H1 (cell line): ENCODE data around the gene NEDD8. TPM values are rescaled to one million over a fixed set of nuclear protein-coding genes. Genes with fewer than 3 reads are reported as not detected.

Experiments used
- CTCF ChIA-PET: fragments of 300-600 bp; sonication (Branson Sonifier 250); formaldehyde crosslinking; loops from one replicate; lab custom pipeline; 2021; ENCODE audit not compliant: partially characterized antibody; lab: Charles Lee
- POLR2A ChIA-PET: fragments of 300-600 bp; sonication (Branson Sonifier 250); formaldehyde crosslinking; loops from one replicate; lab custom pipeline; 2021; ENCODE audit warnings: inconsistent platforms; ENCODE audit not compliant: partially characterized antibody; lab: Charles Lee
- DNase-seq, 2 experiments: peaks; one replicate each; pipeline versions ENCODE4 v3.0.0 to v3.0.0-alpha.2; 2010 to 2022; ENCODE audit warnings: low spot score in 2 of 2, low read depth in 1 of 2, mixed read lengths in 1 of 2
- FAIRE-seq: peaks from 2 replicates; lab custom pipeline; 2011; peaks lifted over from hg19 to GRCh38; lab: Jason Lieb, UNC
- H2AFZ ChIP-seq: 2 replicates; pipeline ENCODE4 v1.8.1; 2012; ENCODE audit warnings: low read length, inconsistent platforms
- H2AK5ac ChIP-seq: 2 replicates; pipeline ENCODE4 v1.6.1; 2013; ENCODE audit warnings: low read depth, low read length
- H2BK120ac ChIP-seq: replicated peaks from 2 replicates; pipeline ENCODE3; 2013; ENCODE audit warnings: low read depth, low read length, inconsistent platforms
- H2BK12ac ChIP-seq: 2 replicates; pipeline ENCODE4 v1.6.1; 2013; ENCODE audit warnings: low read depth, low read length
- H2BK15ac ChIP-seq: 2 replicates; pipeline ENCODE4 v1.6.1; 2013; ENCODE audit warnings: low read length
- H2BK20ac ChIP-seq: 2 replicates; pipeline ENCODE4 v1.6.1; 2013; ENCODE audit warnings: low read length
- H2BK5ac ChIP-seq: 2 replicates; pipeline ENCODE4 v1.6.1; 2013; ENCODE audit warnings: low read depth, low read length
- H3K14ac ChIP-seq: 2 replicates; pipeline ENCODE4 v1.6.1; 2013; ENCODE audit warnings: inconsistent platforms; ENCODE audit not compliant: insufficient read length
- H3K18ac ChIP-seq: 2 replicates; pipeline ENCODE4 v1.6.1; 2013; ENCODE audit warnings: low read length; ENCODE audit errors: extremely low read depth
- H3K23ac ChIP-seq: 2 replicates; pipeline ENCODE4 v1.6.1; 2013; ENCODE audit warnings: inconsistent platforms; ENCODE audit not compliant: insufficient read length
- H3K23me2 ChIP-seq: 2 replicates; pipeline ENCODE4 v1.6.1; 2013; ENCODE audit warnings: low read depth, low read length
- H3K27ac ChIP-seq: 2 replicates; pipeline ENCODE4 v1.6.1; 2011; ENCODE audit warnings: low read depth, low read length, inconsistent platforms
- H3K27me3 ChIP-seq, 4 experiments: replicated peaks in 1 of 4; 1 replicate in 1 of 4; 2 replicates in 3 of 4; pipeline versions ENCODE4 v1.6.1 to v1.8.1; 2011 to 2013; ENCODE audit warnings: low read length in 3 of 4, mild to moderate bottlenecking in 3 of 4, inconsistent platforms in 2 of 4, mixed read lengths in 2 of 4, moderate library complexity in 1 of 4; ENCODE audit not compliant: control insufficient read depth in 3 of 4, insufficient read depth in 3 of 4; ENCODE audit errors: extremely low read depth in 1 of 4
- H3K36me3 ChIP-seq, 4 experiments: 2 replicates each; pipeline versions ENCODE4 v1.6.1 to v1.8.1; 2011 to 2013; ENCODE audit warnings: mild to moderate bottlenecking in 4 of 4, low read length in 3 of 4, moderate library complexity in 2 of 4, control low read depth in 1 of 4, inconsistent platforms in 1 of 4; ENCODE audit not compliant: insufficient read depth in 4 of 4, control insufficient read depth in 2 of 4
- H3K4ac ChIP-seq: replicated peaks from 2 replicates; pipeline ENCODE3; 2013; ENCODE audit warnings: low read length, low read depth, mixed read lengths, inconsistent platforms; ENCODE audit not compliant: insufficient read length
- H3K4me1 ChIP-seq, 4 experiments: replicated peaks in 1 of 4; 1 replicate in 1 of 4; 2 replicates in 3 of 4; pipeline versions ENCODE4 v1.6.1 to v1.8.1; 2011 to 2013; ENCODE audit warnings: low read length in 3 of 4, inconsistent platforms in 2 of 4, mixed read lengths in 1 of 4; ENCODE audit not compliant: insufficient read depth in 4 of 4, control insufficient read depth in 3 of 4
- H3K4me2 ChIP-seq, 2 experiments: 2 replicates each; pipeline versions ENCODE4 v1.6.1 to v1.8.1; 2011 to 2013; ENCODE audit warnings: low read depth in 2 of 2, low read length in 2 of 2, control low read depth in 1 of 2, inconsistent platforms in 1 of 2, mild to moderate bottlenecking in 1 of 2; ENCODE audit not compliant: insufficient read depth in 1 of 2
- H3K4me3 ChIP-seq, 4 experiments: fragments of 200-600, 300-600 bp in 1 of 4; sonication (generic), shearing (Covaris generic), sonication (Bioruptor Twin) in 1 of 4; 2 replicates each; pipeline versions ENCODE4 v1.5.1 to v1.8.1; 2011 to 2016; ENCODE audit warnings: low read length in 4 of 4, low read depth in 3 of 4, control low read depth in 2 of 4, inconsistent platforms in 2 of 4, mild to moderate bottlenecking in 2 of 4, mixed read lengths in 1 of 4, moderate library complexity in 1 of 4; ENCODE audit not compliant: insufficient read depth in 2 of 4; ENCODE audit errors: extremely low read depth in 1 of 4
- H3K56ac ChIP-seq: replicated peaks from 2 replicates; pipeline ENCODE3; 2013; ENCODE audit warnings: low read depth, mild to moderate bottlenecking, mixed read lengths, low read length, inconsistent platforms; ENCODE audit not compliant: insufficient read length
- H3K79me1 ChIP-seq: 2 replicates; pipeline ENCODE4 v1.6.1; 2013; ENCODE audit warnings: low read depth, low read length, control low read depth
- H3K79me2 ChIP-seq, 2 experiments: 2 replicates each; pipeline versions ENCODE4 v1.6.1 to v1.8.1; 2012 to 2013; ENCODE audit warnings: low read length in 2 of 2, mild to moderate bottlenecking in 2 of 2, inconsistent platforms in 1 of 2; ENCODE audit not compliant: insufficient read depth in 2 of 2, control insufficient read depth in 1 of 2
- H3K9ac ChIP-seq, 4 experiments: replicated peaks in 1 of 4; 1 replicate in 1 of 4; 2 replicates in 3 of 4; pipeline versions ENCODE4 v1.6.1 to v1.8.1; 2011 to 2013; ENCODE audit warnings: low read depth in 3 of 4, low read length in 3 of 4, control low read depth in 2 of 4, mild to moderate bottlenecking in 2 of 4, moderate library complexity in 2 of 4, inconsistent platforms in 1 of 4; ENCODE audit errors: extremely low read depth in 1 of 4
- H3K9me3 ChIP-seq, 2 experiments: 2 replicates each; pipeline versions ENCODE4 v1.6.1 to v1.8.1; 2012 to 2013; ENCODE audit warnings: mild to moderate bottlenecking in 2 of 2, moderate library complexity in 2 of 2, control low read depth in 1 of 2, inconsistent platforms in 1 of 2, low read depth in 1 of 2, low read length in 1 of 2, mixed read lengths in 1 of 2; ENCODE audit not compliant: insufficient read depth in 2 of 2
- H4K20me1 ChIP-seq, 2 experiments: replicated peaks in 1 of 2; 2 replicates each; pipeline versions ENCODE3 to v1.8.1; 2011 to 2013; ENCODE audit warnings: inconsistent platforms in 2 of 2, low read length in 2 of 2, mild to moderate bottlenecking in 1 of 2; ENCODE audit not compliant: insufficient read depth in 2 of 2, control insufficient read depth in 1 of 2
- H4K5ac ChIP-seq: 2 replicates; pipeline ENCODE4 v1.6.1; 2013; ENCODE audit warnings: low read length, low read depth, mixed read lengths, inconsistent platforms; ENCODE audit not compliant: insufficient read length
- H4K8ac ChIP-seq: 2 replicates; pipeline ENCODE4 v1.8.0; 2013; ENCODE audit warnings: mild to moderate bottlenecking, moderate library complexity, low read length, inconsistent platforms; ENCODE audit not compliant: insufficient read depth; ENCODE audit errors: extremely low read depth
- H4K91ac ChIP-seq: replicated peaks from 2 replicates; pipeline ENCODE3; 2013; ENCODE audit warnings: low read length, mixed read lengths, inconsistent platforms; ENCODE audit not compliant: insufficient read length
- CHD2 ChIP-seq: IDR thresholded peaks from 2 replicates; pipeline ENCODE4 v1.6.1; 2012; ENCODE audit warnings: low read length, improper control_type of control experiment
- RAD21 ChIP-seq, 2 experiments: IDR thresholded peaks in 1 of 2; conservative IDR thresholded peaks in 1 of 2; 2 replicates each; pipeline ENCODE4 v1.6.1; 2011; ENCODE audit warnings: low read depth in 2 of 2, low read length in 2 of 2, improper control_type of control experiment in 1 of 2, inconsistent platforms in 1 of 2, mild to moderate bottlenecking in 1 of 2, moderate library complexity in 1 of 2
- SIX5 ChIP-seq: IDR thresholded peaks from 2 replicates; pipeline ENCODE4 v1.6.1; 2011; ENCODE audit warnings: mild to moderate bottlenecking, low read depth, low read length
- WGBS, 2 experiments: shearing (Covaris generic) in 1 of 2; methylation state at CpG; one replicate each; pipeline versions ENCODE4 v1.1.6 to v1.1.7; 2013 to 2015; ENCODE audit warnings: low lambda C conversion rate in 2 of 2, mixed read lengths in 2 of 2, inconsistent platforms in 1 of 2, low coverage in 1 of 2, missing lambda C conversion rate in 1 of 2; ENCODE audit not compliant: insufficient replicate concordance in 2 of 2, insufficient coverage in 1 of 2, insufficient read length in 1 of 2; ENCODE audit errors: extremely low coverage in 1 of 2, missing lambda C conversion rate in 1 of 2; 5-methylcytosine and 5-hydroxymethylcytosine counted together
- polyA plus RNA-seq, 7 experiments: library from polyadenylated mRNA; depleted of rRNA in 3 of 7; stranded (reverse) in 5 of 7; unstranded in 2 of 7; fragments of >200 nt in 5 of 7; fragments of 200-250 nt in 2 of 7; gene quantifications; 1 replicate in 5 of 7; 2 replicates in 1 of 7; 4 replicates in 1 of 7; pipeline versions ENCODE4 v1.2.1 to v1.2.3, GENCODE V29; 2011 to 2013; ENCODE audit warnings: missing spikeins in 2 of 7, mixed read lengths in 2 of 7
- total RNA-seq: library from RNA; stranded (reverse); fragmentation: NEBNext Ultra II Directional; extraction: Animal tissue kit (Norgen Biotek cat#: 25700); gene quantifications from 2 replicates; pipeline ENCODE4 v1.2.1, GENCODE V29; 2021
- TF ChIP-seq, protein P1 (sequence below): IDR thresholded peaks from 2 replicates; pipeline ENCODE4 v1.6.1; 2012; ENCODE audit warnings: inconsistent platforms
- TF ChIP-seq, protein P2 (sequence below), 3 experiments: IDR thresholded peaks; 1 replicate in 2 of 3; 2 replicates in 1 of 3; pipeline versions ENCODE4 v1.5.1 to v1.6.1; 2011; ENCODE audit warnings: low read length in 3 of 3, mild to moderate bottlenecking in 3 of 3, inconsistent platforms in 2 of 3, low read depth in 1 of 3, moderate library complexity in 1 of 3; ENCODE audit not compliant: insufficient read depth in 1 of 3; ENCODE audit errors: control extremely low read depth in 1 of 3

NEDD8 gene
- total and polyA plus RNA-seq, 2 of the 8 experiments (the other 6 are each of a cell fraction or from before 2014, with no cell fraction given), result 253 to 317 TPM

- H2AFZ ChIP-seq, result no peak overlapping the region
- H3K18ac ChIP-seq, result no peak overlapping the region
- H4K8ac ChIP-seq, result no peak overlapping the region
- peaks cover 0 to 1% of the 10 kb centered on the region in 2 experiments; a peak in 1 of 4 replicates for H3K79me2 ChIP-seq
- peaks cover 0 to 11% (median 3%) of the 10 kb centered on the region in 4 experiments; a peak in 5 of 7 replicates for H3K4me1 ChIP-seq
- H3K9ac ChIP-seq, result no peak overlapping the region
- peaks cover 8% of the 10 kb centered on the region for H3K23me2 ChIP-seq
- no peak overlapping the region for H2BK5ac ChIP-seq
- H2BK120ac ChIP-seq, result no peak overlapping the region
- H2BK12ac ChIP-seq, result no peak overlapping the region
- DNase-seq (no peak), FAIRE-seq (no peak)
- H4K5ac ChIP-seq, result no peak overlapping the region
- peaks cover 4 to 6% (median 5%) of the 10 kb centered on the region in 4 experiments; a peak in 6 of 8 replicates for H3K36me3 ChIP-seq
- H3K4ac ChIP-seq, result no peak overlapping the region
- H3K27ac ChIP-seq, result no peak overlapping the region
- POLR2A ChIA-PET, result interaction anchor here (4.3 to 4.7 kb wide), 2 partner anchors 10 to 18 kb away, joined by 58 to 119 read pairs; partner anchors contain the start of genes CHMP4A and MDP1
- no peak overlapping the region for H2BK15ac ChIP-seq
- no peaks in the 10 kb centered on the region for H3K27me3 ChIP-seq
- no peaks in the 10 kb centered on the region; the same call in 1 of the 2 replicates for H3K79me1 ChIP-seq
- no peak overlapping the region for H3K23ac ChIP-seq
- no peak overlapping the region for H2BK20ac ChIP-seq
- H3K14ac ChIP-seq, result no peak overlapping the region
- no peak for TF ChIP-seq RAD21 (IDR thresholded peaks at IDR 0.05 in 1 of 2, conservative IDR thresholded peaks at IDR 0.05 in 1 of 2; ENCODE audit: low read depth in 2 of 2, low read length in 2 of 2)
- TF ChIP-seq, protein P1, sequence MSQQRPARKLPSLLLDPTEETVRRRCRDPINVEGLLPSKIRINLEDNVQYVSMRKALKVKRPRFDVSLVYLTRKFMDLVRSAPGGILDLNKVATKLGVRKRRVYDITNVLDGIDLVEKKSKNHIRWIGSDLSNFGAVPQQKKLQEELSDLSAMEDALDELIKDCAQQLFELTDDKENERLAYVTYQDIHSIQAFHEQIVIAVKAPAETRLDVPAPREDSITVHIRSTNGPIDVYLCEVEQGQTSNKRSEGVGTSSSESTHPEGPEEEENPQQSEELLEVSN, result no peak
- TF ChIP-seq, protein P2, sequence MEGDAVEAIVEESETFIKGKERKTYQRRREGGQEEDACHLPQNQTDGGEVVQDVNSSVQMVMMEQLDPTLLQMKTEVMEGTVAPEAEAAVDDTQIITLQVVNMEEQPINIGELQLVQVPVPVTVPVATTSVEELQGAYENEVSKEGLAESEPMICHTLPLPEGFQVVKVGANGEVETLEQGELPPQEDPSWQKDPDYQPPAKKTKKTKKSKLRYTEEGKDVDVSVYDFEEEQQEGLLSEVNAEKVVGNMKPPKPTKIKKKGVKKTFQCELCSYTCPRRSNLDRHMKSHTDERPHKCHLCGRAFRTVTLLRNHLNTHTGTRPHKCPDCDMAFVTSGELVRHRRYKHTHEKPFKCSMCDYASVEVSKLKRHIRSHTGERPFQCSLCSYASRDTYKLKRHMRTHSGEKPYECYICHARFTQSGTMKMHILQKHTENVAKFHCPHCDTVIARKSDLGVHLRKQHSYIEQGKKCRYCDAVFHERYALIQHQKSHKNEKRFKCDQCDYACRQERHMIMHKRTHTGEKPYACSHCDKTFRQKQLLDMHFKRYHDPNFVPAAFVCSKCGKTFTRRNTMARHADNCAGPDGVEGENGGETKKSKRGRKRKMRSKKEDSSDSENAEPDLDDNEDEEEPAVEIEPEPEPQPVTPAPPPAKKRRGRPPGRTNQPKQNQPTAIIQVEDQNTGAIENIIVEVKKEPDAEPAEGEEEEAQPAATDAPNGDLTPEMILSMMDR (IDR thresholded peaks at IDR 0.05; ENCODE audit: control extremely low read depth in 1 of 3, insufficient read depth in 1 of 3, low read depth in 1 of 3, low read length in 3 of 3), result no peak
- TF ChIP-seq CHD2, result no peak
- TF ChIP-seq SIX5, result no peak
- 96% methylated on average over 15 of the region's 15 CpGs; no CpG with 5 or more reads in 1 of the 2 experiments for WGBS, 2 experiments
- CTCF ChIA-PET, result no interaction called here
- no peak overlapping the region for H2AK5ac ChIP-seq
- peaks cover 0 to under 1% of the 10 kb centered on the region in 2 experiments for H4K20me1 ChIP-seq
- H3K9me3 ChIP-seq, result no peaks in the 10 kb centered on the region
- no peak overlapping the region for H3K4me3 ChIP-seq
- no peak overlapping the region for H3K4me2 ChIP-seq
- H3K56ac ChIP-seq, result no peak overlapping the region
- no peak overlapping the region for H4K91ac ChIP-seq
Measured at GRCh38 chr14:24192933-24193332, 39.2 kb downstream of the NEDD8 start.
